ENCODE results near the gene TVP23C.

TVP23C gene

DNA sequence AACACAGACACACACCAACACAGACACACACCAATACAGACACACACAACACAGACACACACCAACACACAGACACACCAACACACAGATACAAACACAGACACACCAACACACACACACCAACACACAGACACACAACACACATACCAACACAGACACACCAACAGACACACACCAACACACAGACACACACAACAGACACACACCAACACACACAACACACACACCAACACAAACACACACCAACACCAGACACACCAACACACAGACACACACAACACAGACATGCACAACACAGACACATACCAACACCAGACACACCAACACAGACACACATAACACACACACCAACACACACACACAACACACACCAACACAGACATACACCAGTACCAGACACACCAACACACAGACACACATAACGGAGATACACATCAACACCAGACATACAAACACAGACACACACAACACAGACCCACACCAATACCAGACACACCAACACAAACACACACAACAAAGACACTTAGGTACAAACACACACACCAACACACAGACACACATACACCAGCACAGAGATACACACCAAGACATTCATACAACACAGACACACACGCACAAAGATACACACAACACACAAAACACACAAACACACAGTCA, 98.1 kb downstream of the TVP23C start:
- Histone ChIP-seq H3K79me1 (ENCODE audit: low read length) (no peaks in the 10 kb centered on the region), H3K23ac (ENCODE audit: low read length) (peak overlapping the region; percentile 33), H2AFZ (ENCODE audit: insufficient read depth, low read length, poor library complexity) (no peak overlapping the region), H3K9me3 (ENCODE audit: insufficient read depth, low read depth, low read length) (peaks cover 8% of the 10 kb centered on the region), H3K36me3 (ENCODE audit: control insufficient read depth in 1 of 2, insufficient read depth in 2 of 2, low read length in 2 of 2) (peaks cover 0 to 2% of the 10 kb centered on the region in 2 experiments), H2BK5ac (ENCODE audit: low read depth, low read length, poor library complexity) (no peak overlapping the region), H3K4me2 (ENCODE audit: low read length) (no peak overlapping the region), H4K8ac (ENCODE audit: low read depth, low read length) (no peak overlapping the region), H2AK5ac (ENCODE audit: low read length) (no peak overlapping the region), H3K27ac (ENCODE audit: low read depth, low read length) (no peak overlapping the region), H3K14ac (ENCODE audit: low read length) (no peak overlapping the region), H3K4me1 (ENCODE audit: control insufficient read depth in 1 of 2, insufficient read depth in 2 of 2, low read length in 2 of 2) (peaks cover 19 to 25% of the 10 kb centered on the region in 2 experiments), H3K18ac (ENCODE audit: low read length) (peak overlapping the region; percentile 5), H3K9ac (ENCODE audit: low read length) (no peak overlapping the region), H2BK120ac (ENCODE audit: insufficient read depth, low read length, poor library complexity) (no peak overlapping the region), H4K12ac (ENCODE audit: low read depth, low read length) (no peak overlapping the region), H2BK12ac (ENCODE audit: low read length) (no peak overlapping the region), H3K4ac (ENCODE audit: low read depth, low read length) (no peak overlapping the region), H3K4me3 (ENCODE audit: low read depth, low read length) (no peak overlapping the region), H4K91ac (ENCODE audit: low read depth, low read length) (no peak overlapping the region), H3K27me3 (ENCODE audit: insufficient read depth, low read length) (no peaks in the 10 kb centered on the region), H3K79me2 (ENCODE audit: control insufficient read depth, insufficient read depth, low read length, poor library complexity) (no peaks in the 10 kb centered on the region)
- WGBS (ENCODE audit: extremely low coverage, insufficient coverage, insufficient read length) = no CpG with 5 or more reads among the region's 2 CpGs
- no peak for DNase-seq

- H3K18ac ChIP-seq (ENCODE audit: low read length) = no peak overlapping the region
- no peak overlapping the region for H2AFZ ChIP-seq (ENCODE audit: insufficient read depth, low read length, poor library complexity)
- no CpG with 5 or more reads among the region's 11 CpGs for WGBS (ENCODE audit: extremely low coverage, insufficient coverage, insufficient read length)
- H3K79me2 ChIP-seq (ENCODE audit: control insufficient read depth, insufficient read depth, low read length, poor library complexity) = no peaks in the 10 kb centered on the region
- peaks cover 17 to 23% of the 10 kb centered on the region in 2 experiments for H3K4me1 ChIP-seq (ENCODE audit: control insufficient read depth in 1 of 2, insufficient read depth in 2 of 2, low read length in 2 of 2)
- H3K9me3 ChIP-seq (ENCODE audit: insufficient read depth, low read depth, low read length) = peaks cover 8% of the 10 kb centered on the region
- no peaks in the 10 kb centered on the region for H3K79me1 ChIP-seq (ENCODE audit: low read length)
- H3K4me2 ChIP-seq (ENCODE audit: low read length) = no peak overlapping the region
- H3K14ac ChIP-seq (ENCODE audit: low read length) = no peak overlapping the region
- no peak overlapping the region for H3K9ac ChIP-seq (ENCODE audit: low read length)
- no peak overlapping the region for H3K4ac ChIP-seq (ENCODE audit: low read depth, low read length)
- H4K12ac ChIP-seq (ENCODE audit: low read depth, low read length) = no peak overlapping the region
- H4K91ac ChIP-seq (ENCODE audit: low read depth, low read length) = no peak overlapping the region
- peaks cover 0 to 2% of the 10 kb centered on the region in 2 experiments for H3K36me3 ChIP-seq (ENCODE audit: control insufficient read depth in 1 of 2, insufficient read depth in 2 of 2, low read length in 2 of 2)
- no peak overlapping the region for H2BK5ac ChIP-seq (ENCODE audit: low read depth, low read length, poor library complexity)
- DNase-seq = no peak
- no peak overlapping the region for H3K4me3 ChIP-seq (ENCODE audit: low read depth, low read length)
- no peak overlapping the region for H2BK12ac ChIP-seq (ENCODE audit: low read length)
- no peaks in the 10 kb centered on the region for H3K27me3 ChIP-seq (ENCODE audit: insufficient read depth, low read length)
- no peak overlapping the region for H2BK120ac ChIP-seq (ENCODE audit: insufficient read depth, low read length, poor library complexity)
- no peak overlapping the region for H3K27ac ChIP-seq (ENCODE audit: low read depth, low read length)
- no peak overlapping the region for H4K8ac ChIP-seq (ENCODE audit: low read depth, low read length)
- H2AK5ac ChIP-seq (ENCODE audit: low read length) = no peak overlapping the region
- H3K23ac ChIP-seq (ENCODE audit: low read length) = no peak overlapping the region
Measured at GRCh38 chr17:15464231-15464985, 98.9 kb downstream of the TVP23C start.

DNA sequence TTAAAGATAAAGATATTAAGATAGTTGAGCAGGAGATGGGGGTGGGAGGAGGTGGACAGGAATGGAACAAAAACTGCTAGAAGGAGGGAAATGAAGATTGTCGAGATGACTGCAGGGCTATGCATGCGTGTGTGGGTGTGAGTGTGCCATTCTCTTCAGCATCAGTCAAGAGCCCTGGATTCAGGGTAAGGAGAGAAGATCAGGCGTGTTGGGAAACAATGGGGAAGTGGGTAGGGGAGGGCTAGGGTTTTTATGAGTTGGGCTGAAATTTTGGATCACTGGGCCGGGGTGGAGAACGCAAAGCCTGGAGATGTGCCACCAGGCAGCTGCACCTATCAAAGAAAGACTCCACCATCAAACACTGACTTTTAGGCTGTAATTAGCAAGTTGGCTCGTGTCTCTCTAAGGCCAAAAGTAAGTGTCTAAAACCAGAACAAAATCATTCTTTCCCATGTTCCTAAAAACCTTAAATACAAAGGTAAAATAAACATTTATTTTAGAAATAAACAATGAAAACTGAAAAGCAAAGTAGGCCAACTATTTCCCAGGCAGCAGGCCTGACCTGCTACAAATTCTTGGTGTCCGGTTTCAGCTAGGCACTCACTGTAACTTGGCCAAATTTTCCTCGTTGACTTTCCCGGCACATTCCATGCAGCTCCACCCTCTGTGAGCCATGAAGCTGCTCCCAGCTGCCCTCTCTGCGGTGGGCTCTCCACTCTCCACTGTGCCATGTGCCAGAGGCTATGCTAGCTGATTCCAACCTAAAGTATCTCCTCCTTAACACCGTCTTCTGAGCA, 100.1 kb downstream of the TVP23C start:
- peak overlapping the region; percentile 28 for H2BK12ac ChIP-seq (ENCODE audit: low read length)
- no peak overlapping the region for H2BK5ac ChIP-seq (ENCODE audit: low read depth, low read length, poor library complexity)
- H3K27ac ChIP-seq (ENCODE audit: low read depth, low read length) = no peak overlapping the region
- no peak overlapping the region for H2AFZ ChIP-seq (ENCODE audit: insufficient read depth, low read length, poor library complexity)
- H4K8ac ChIP-seq (ENCODE audit: low read depth, low read length) = no peak overlapping the region
- H2BK120ac ChIP-seq (ENCODE audit: insufficient read depth, low read length, poor library complexity) = no peak overlapping the region
- no peaks in the 10 kb centered on the region for H3K27me3 ChIP-seq (ENCODE audit: insufficient read depth, low read length)
- no peaks in the 10 kb centered on the region for H3K79me1 ChIP-seq (ENCODE audit: low read length)
- no peak overlapping the region for H3K4ac ChIP-seq (ENCODE audit: low read depth, low read length)
- H3K23ac ChIP-seq (ENCODE audit: low read length) = no peak overlapping the region
- no peaks in the 10 kb centered on the region for H3K79me2 ChIP-seq (ENCODE audit: control insufficient read depth, insufficient read depth, low read length, poor library complexity)
- no peak overlapping the region for H3K4me2 ChIP-seq (ENCODE audit: low read length)
- peaks cover 8% of the 10 kb centered on the region for H3K9me3 ChIP-seq (ENCODE audit: insufficient read depth, low read depth, low read length)
- peaks cover 2 to 7% of the 10 kb centered on the region in 2 experiments for H3K36me3 ChIP-seq (ENCODE audit: control insufficient read depth in 1 of 2, insufficient read depth in 2 of 2, low read length in 2 of 2)
- no CpG with 5 or more reads among the region's 11 CpGs for WGBS (ENCODE audit: extremely low coverage, insufficient coverage, insufficient read length)
- H3K4me3 ChIP-seq (ENCODE audit: low read depth, low read length) = no peak overlapping the region
- DNase-seq = peak; percentile 30 to 64
- peaks cover 9 to 17% of the 10 kb centered on the region in 2 experiments for H3K4me1 ChIP-seq (ENCODE audit: control insufficient read depth in 1 of 2, insufficient read depth in 2 of 2, low read length in 2 of 2)
- no peak overlapping the region for H2AK5ac ChIP-seq (ENCODE audit: low read length)
- no peak overlapping the region for H3K14ac ChIP-seq (ENCODE audit: low read length)
- H4K12ac ChIP-seq (ENCODE audit: low read depth, low read length) = no peak overlapping the region
- H4K91ac ChIP-seq (ENCODE audit: low read depth, low read length) = no peak overlapping the region
- H3K18ac ChIP-seq (ENCODE audit: low read length) = no peak overlapping the region
- no peak overlapping the region for H3K9ac ChIP-seq (ENCODE audit: low read length)

- Histone ChIP-seq H2BK12ac (ENCODE audit: low read length) (peak overlapping the region; percentile 2), H3K4ac (ENCODE audit: low read depth, low read length) (no peak overlapping the region), H3K4me3 (ENCODE audit: low read depth, low read length) (no peak overlapping the region), H4K8ac (ENCODE audit: low read depth, low read length) (peak overlapping the region; percentile 19), H3K36me3 (ENCODE audit: control insufficient read depth in 1 of 2, insufficient read depth in 2 of 2, low read length in 2 of 2) (peaks cover 2 to 4% of the 10 kb centered on the region in 2 experiments), H3K79me1 (ENCODE audit: low read length) (peaks cover 2% of the 10 kb centered on the region), H3K79me2 (ENCODE audit: control insufficient read depth, insufficient read depth, low read length, poor library complexity) (no peaks in the 10 kb centered on the region), H2AFZ (ENCODE audit: insufficient read depth, low read length, poor library complexity) (no peak overlapping the region), H2BK120ac (ENCODE audit: insufficient read depth, low read length, poor library complexity) (no peak overlapping the region), H3K4me2 (ENCODE audit: low read length) (no peak overlapping the region), H3K27me3 (ENCODE audit: insufficient read depth, low read length) (no peaks in the 10 kb centered on the region), H3K9ac (ENCODE audit: low read length) (no peak overlapping the region), H3K23ac (ENCODE audit: low read length) (no peak overlapping the region), H3K27ac (ENCODE audit: low read depth, low read length) (peak overlapping the region; percentile 20), H3K18ac (ENCODE audit: low read length) (no peak overlapping the region), H2BK5ac (ENCODE audit: low read depth, low read length, poor library complexity) (peak overlapping the region; percentile 52), H4K91ac (ENCODE audit: low read depth, low read length) (peak overlapping the region; percentile 6), H2AK5ac (ENCODE audit: low read length) (no peak overlapping the region), H3K9me3 (ENCODE audit: insufficient read depth, low read depth, low read length) (peaks cover 2% of the 10 kb centered on the region), H4K12ac (ENCODE audit: low read depth, low read length) (no peak overlapping the region), H3K4me1 (ENCODE audit: control insufficient read depth in 1 of 2, insufficient read depth in 2 of 2, low read length in 2 of 2) (peaks cover 13 to 18% of the 10 kb centered on the region in 2 experiments), H3K14ac (ENCODE audit: low read length) (peak overlapping the region; percentile 16)
- WGBS (ENCODE audit: extremely low coverage, insufficient coverage, insufficient read length) = no CpG with 5 or more reads among the region's 7 CpGs
- no peak for DNase-seq
Measured at GRCh38 chr17:15457723-15458094, 105.6 kb downstream of the TVP23C start.
